ENCODE data around the gene ZBTB38.

Gene ZBTB38

GRCh38 chr3:141368062-141368924 is at the start of gene ZBTB38:
Gene ZBTB38, plus strand, starts transcription at chr3:141368504. Its CDS starts 73,885 bp downstream, at chr3:141442389.
- TF ChIP-seq CTCF (IDR thresholded peaks at IDR 0.05) (no peak), ZFX (IDR thresholded peaks at IDR 0.05; ENCODE audit: borderline replicate concordance) (no peak)
- no peak within 1 kb of the TSS for H3K27ac ChIP-seq

- H3K27ac ChIP-seq: no peak overlapping the region
Measured at GRCh38 chr3:141320399-141321108, 47.8 kb upstream of the ZBTB38 start.

GRCh38 chr3:141321109-141321497 is 47.2 kb upstream of the ZBTB38 start:
- TF ChIP-seq ZFX (IDR thresholded peaks at IDR 0.05; ENCODE audit: borderline replicate concordance): no peak
- no peak overlapping the region for H3K27ac ChIP-seq

More at GRCh38 chr3:141320399-141321108, 47.8 kb upstream of the ZBTB38 start:
- TF ChIP-seq CTCF (IDR thresholded peaks at IDR 0.05): no peak
- no peak for TF ChIP-seq ZFX (IDR thresholded peaks at IDR 0.05; ENCODE audit: borderline replicate concordance)

- TF ChIP-seq CTCF (IDR thresholded peaks at IDR 0.05) (no peak), ZFX (IDR thresholded peaks at IDR 0.05; ENCODE audit: borderline replicate concordance) (no peak)
- no peak overlapping the region for H3K27ac ChIP-seq
Measured at GRCh38 chr3:141323936-141324704, 44.2 kb upstream of the ZBTB38 start.

GRCh38 chr3:141326123-141326522 is 42.2 kb upstream of the ZBTB38 start:
- TF ChIP-seq ZFX (IDR thresholded peaks at IDR 0.05; ENCODE audit: borderline replicate concordance): no peak
- peak overlapping the region; percentile 26 for H3K27ac ChIP-seq

GRCh38 chr3:141326626-141327025 is 41.7 kb upstream of the ZBTB38 start:
- no peak for TF ChIP-seq ZFX (IDR thresholded peaks at IDR 0.05; ENCODE audit: borderline replicate concordance)
- TF ChIP-seq CTCF (IDR thresholded peaks at IDR 0.05): no peak
- peak overlapping the region; percentile 26 for H3K27ac ChIP-seq

- TF ChIP-seq CTCF (IDR thresholded peaks at IDR 0.05) (no peak), ZFX (IDR thresholded peaks at IDR 0.05; ENCODE audit: borderline replicate concordance) (no peak)
- H3K27ac ChIP-seq: no peak overlapping the region
Measured at GRCh38 chr3:141328286-141329166, 39.8 kb upstream of the ZBTB38 start.

Data from 22Rv1 (cell line).